ENCODE results near the gene CTBS. TPM values are rescaled to one million over a fixed set of nuclear protein-coding genes. Genes with fewer than 3 reads are reported as not detected.

CTBS gene, protein sequence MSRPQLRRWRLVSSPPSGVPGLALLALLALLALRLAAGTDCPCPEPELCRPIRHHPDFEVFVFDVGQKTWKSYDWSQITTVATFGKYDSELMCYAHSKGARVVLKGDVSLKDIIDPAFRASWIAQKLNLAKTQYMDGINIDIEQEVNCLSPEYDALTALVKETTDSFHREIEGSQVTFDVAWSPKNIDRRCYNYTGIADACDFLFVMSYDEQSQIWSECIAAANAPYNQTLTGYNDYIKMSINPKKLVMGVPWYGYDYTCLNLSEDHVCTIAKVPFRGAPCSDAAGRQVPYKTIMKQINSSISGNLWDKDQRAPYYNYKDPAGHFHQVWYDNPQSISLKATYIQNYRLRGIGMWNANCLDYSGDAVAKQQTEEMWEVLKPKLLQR
- total RNA-seq, result 6.6 and 9.2 TPM in 2 replicates

DNA sequence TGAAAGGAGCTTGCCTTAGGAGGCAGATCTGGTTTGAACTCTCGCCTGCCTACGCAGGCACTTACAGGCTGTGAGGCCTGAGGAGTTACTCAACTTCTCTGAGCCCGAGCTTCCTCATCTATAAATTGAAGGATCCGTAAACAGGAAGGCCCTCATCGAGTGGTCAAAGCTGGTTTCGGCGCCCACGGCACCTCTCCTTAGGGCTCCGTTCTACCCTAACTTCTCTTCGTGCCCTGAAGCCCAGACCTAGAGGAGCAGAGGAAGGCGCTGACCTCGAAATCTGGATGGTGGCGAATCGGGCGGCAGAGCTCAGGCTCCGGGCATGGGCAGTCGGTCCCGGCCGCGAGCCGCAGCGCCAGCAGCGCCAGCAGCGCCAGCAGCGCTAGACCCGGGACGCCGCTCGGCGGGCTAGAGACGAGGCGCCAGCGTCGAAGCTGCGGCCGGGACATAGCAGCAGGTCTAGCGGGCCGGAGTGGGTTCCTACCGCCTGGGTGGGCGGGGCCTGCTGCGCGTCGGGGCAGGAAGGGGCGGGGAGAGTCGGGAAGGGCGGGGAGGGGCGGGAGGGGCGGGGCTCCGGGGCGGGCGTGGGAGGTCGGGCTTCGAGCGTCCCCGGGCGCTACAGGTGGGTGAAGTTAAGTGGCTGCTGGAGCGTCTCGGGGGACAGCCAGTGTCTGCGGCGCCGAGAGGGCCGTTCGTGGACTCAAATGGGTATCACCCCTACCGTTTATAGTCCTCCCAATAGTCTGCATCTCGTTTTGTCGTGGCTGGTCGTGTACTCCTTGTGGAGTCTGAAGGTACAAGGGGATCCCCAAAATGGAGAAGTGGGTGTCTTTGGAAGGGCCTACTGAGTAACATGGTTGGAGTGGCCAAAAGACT is at the start of gene CTBS:
Gene CTBS (minus strand): TSS at position 474 of the 876 bp plus-strand sequence. CDS start 25 bp downstream, at position 449.

DNA sequence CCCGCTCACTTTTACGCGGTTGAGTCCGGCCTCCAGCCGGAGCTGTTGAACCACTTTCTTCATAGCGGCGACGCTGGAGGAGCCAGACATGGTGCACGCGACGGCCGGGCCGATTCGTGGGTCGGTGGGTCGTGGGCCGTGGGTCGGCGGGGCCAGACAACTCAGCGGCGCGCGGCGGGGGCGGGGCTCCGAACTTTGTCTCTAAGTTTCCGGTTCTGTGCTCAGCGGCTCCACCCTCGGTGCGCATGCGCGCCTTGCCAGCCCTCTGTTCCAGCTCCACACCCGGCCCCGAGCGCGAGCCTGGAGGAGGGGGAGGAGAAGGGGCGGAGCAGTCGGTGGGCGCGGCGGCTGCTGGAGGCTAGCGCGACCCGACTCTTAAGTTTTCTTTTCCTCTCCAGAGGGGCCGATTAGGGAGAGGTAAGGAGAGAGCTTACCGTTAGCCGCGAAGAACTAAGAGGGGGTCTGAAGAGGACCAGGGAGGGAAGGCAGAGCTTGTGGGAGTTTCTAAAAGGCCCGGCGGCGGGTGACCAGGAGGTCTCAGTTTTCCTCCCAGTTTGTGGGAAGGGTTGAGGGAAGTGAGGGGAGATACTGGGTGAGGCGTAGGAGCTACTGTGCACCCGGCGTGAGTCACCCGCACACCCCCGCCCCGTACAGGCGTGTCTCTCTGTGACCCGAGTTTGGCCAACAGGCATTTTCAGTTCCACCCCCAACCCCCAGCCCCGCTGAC is 68.1 kb downstream of the CTBS start, which contains the start of the genes GNG5 and SPATA1:
Gene GNG5 (minus strand): TSS at position 580 of the 727 bp plus-strand sequence. CDS start 490 bp downstream, at position 90.
Gene SPATA1 (plus strand): TSS at position 385 of the 727 bp plus-strand sequence. CDS start 9,974 bp downstream, outside the sequence.

Other genes with a start within 250 kb of the CTBS start
- gene DNASE2B, start 176.0 kb downstream of the CTBS start, total RNA-seq, result 0.09 TPM in 1 of 2 replicates, not detected in the other
- gene RPF1, start 95.2 kb downstream of the CTBS start, total RNA-seq, result 16.9 and 25.7 TPM in 2 replicates
- gene SPATA1, start 68.1 kb downstream of the CTBS start, total RNA-seq, result 0.77 and 2.8 TPM in 2 replicates
- gene GNG5, start 67.9 kb downstream of the CTBS start, total RNA-seq, result 6.3 and 13.1 TPM in 2 replicates
- 14.0 and 76.9 TPM in 2 replicates for gene SSX2IP, start 116.0 kb upstream of the CTBS start, total RNA-seq

Measured in bronchial smooth muscle cell (primary cell).